PC-9 (cell line): ENCODE measurements around the gene PRSS33.

Source experiments
- CTCF ChIP-seq: fragments of 200-600 bp; sonication (generic); conservative IDR thresholded peaks from 2 replicates; pipeline ENCODE4 v1.6.1; 2017; ENCODE audit warnings: mixed run types, antibody characterized with exemption, mild to moderate bottlenecking, moderate library complexity
- EZH2 ChIP-seq: fragments of 200-600 bp; sonication (generic); IDR thresholded peaks from 2 replicates; pipeline ENCODE4 v1.8.0; 2017; ENCODE audit warnings: antibody characterized with exemption, low read depth

- TF ChIP-seq CTCF (no peak), EZH2 (no peak)
These were observed 27.4 kb upstream of the PRSS33 start for GRCh38 chr16:2814551-2815298.
